B cell (primary cell): ENCODE data around the gene ASCL1. TPM values are rescaled to one million over a fixed set of nuclear protein-coding genes. Genes with fewer than 3 reads are reported as not detected.

Experiments
- ATAC-seq: fragments of 200-7000 bp; cut with Tn5 transposase; one replicate; pipeline ENCODE4 v1.10.0; 2021; ENCODE audit warnings: low read depth, mild to moderate bottlenecking, moderate number of reproducible peaks, moderate library complexity
- CTCF ChIA-PET: fragments of 350-600 bp; sonication (Branson Sonifier 250); formaldehyde crosslinking; loops from one replicate; lab custom pipeline; 2021; ENCODE audit warnings: antibody characterized with exemption, inconsistent platforms; lab: Charles Lee
- POLR2A ChIA-PET: fragments of 350-600 bp; sonication (Branson Sonifier 250); formaldehyde crosslinking; loops from one replicate; lab custom pipeline; 2021; ENCODE audit warnings: antibody characterized with exemption; lab: Charles Lee
- DNase-seq: peaks from one replicate; pipeline ENCODE4 v3.0.0; 2013
- H2AFZ ChIP-seq: 2 replicates; pipeline ENCODE4 v1.6.1; 2012; ENCODE audit warnings: mild to moderate bottlenecking, low read depth, low read length; ENCODE audit not compliant: insufficient read depth, poor library complexity, severe bottlenecking
- H3K27ac ChIP-seq, 2 donors: 1 replicate in 1 of 2; 2 replicates in 1 of 2; pipeline ENCODE4 v1.5.1; 2012 to 2013; ENCODE audit warnings: low read length in 2 of 2, mild to moderate bottlenecking in 2 of 2, moderate library complexity in 1 of 2
- H3K27me3 ChIP-seq, 4 experiments: fragments of 200-600 bp in 1 of 4; sonication (generic) in 1 of 4; replicated peaks in 1 of 4; 1 replicate in 2 of 4; 2 replicates in 2 of 4; pipeline versions ENCODE4 v1.6.1 to v1.7.0; 2013 to 2016; ENCODE audit warnings: low read length in 3 of 4, mild to moderate bottlenecking in 2 of 4, mixed read lengths in 1 of 4, moderate library complexity in 1 of 4; ENCODE audit not compliant: insufficient read depth in 4 of 4, control insufficient read depth in 3 of 4; ENCODE audit errors: control extremely low read depth in 1 of 4
- H3K36me3 ChIP-seq, 2 experiments: replicated peaks in 1 of 2; 1 replicate in 1 of 2; 2 replicates in 1 of 2; pipeline versions ENCODE4 v1.6.1 to v1.7.1; 2013; ENCODE audit warnings: low read length in 1 of 2; ENCODE audit not compliant: insufficient read depth in 2 of 2, control insufficient read depth in 1 of 2; ENCODE audit errors: control extremely low read depth in 1 of 2, extremely low read depth in 1 of 2
- H3K4me1 ChIP-seq, 2 donors: fragments of 200-600 bp in 1 of 2; sonication (generic) in 1 of 2; 1 replicate in 1 of 2; 2 replicates in 1 of 2; pipeline versions ENCODE4 v1.5.1 to v1.6.1; 2013 to 2017; ENCODE audit warnings: low read length in 2 of 2; ENCODE audit not compliant: control insufficient read depth in 2 of 2, insufficient read depth in 2 of 2
- H3K4me2 ChIP-seq: replicated peaks from 2 replicates; pipeline ENCODE3; 2012; ENCODE audit warnings: mild to moderate bottlenecking, low read depth, low read length; ENCODE audit not compliant: poor library complexity, severe bottlenecking
- H3K4me3 ChIP-seq, 5 experiments: fragments of 200-600 bp in 1 of 5; sonication (generic) in 1 of 5; 1 replicate in 3 of 5; 2 replicates in 2 of 5; pipeline versions ENCODE4 v1.5.1 to v1.7.0; 2011 to 2016; ENCODE audit warnings: low read length in 4 of 5, mild to moderate bottlenecking in 4 of 5, low read depth in 2 of 5, control low read depth in 1 of 5, moderate library complexity in 1 of 5; ENCODE audit not compliant: insufficient read depth in 1 of 5; ENCODE audit errors: control extremely low read depth in 1 of 5, extremely low read depth in 1 of 5
- H3K79me2 ChIP-seq: fragments of 200-600 bp; sonication (generic); one replicate; pipeline ENCODE4 v1.6.0; 2016; ENCODE audit warnings: low read length; ENCODE audit not compliant: control insufficient read depth, insufficient read depth
- H3K9ac ChIP-seq: fragments of 200-600 bp; sonication (generic); 2 replicates; pipeline ENCODE4 v1.6.1; 2017; ENCODE audit warnings: mild to moderate bottlenecking, low read length, moderate library complexity
- H3K9me3 ChIP-seq, 3 donors: one replicate each; pipeline versions ENCODE4 v1.6.1 to v1.7.1; 2013; ENCODE audit warnings: low read length in 2 of 3; ENCODE audit not compliant: control insufficient read depth in 2 of 3, insufficient read depth in 1 of 3; ENCODE audit errors: control extremely low read depth in 1 of 3
- H4K20me1 ChIP-seq: 2 replicates; pipeline ENCODE4 v1.6.0; 2012; ENCODE audit warnings: mild to moderate bottlenecking, low read length; ENCODE audit not compliant: insufficient read depth, control insufficient read depth, poor library complexity, severe bottlenecking
- H3K27ac Mint-ChIP-seq: one replicate; pipeline ENCODE4 v1.8.0; 2021; ENCODE audit warnings: mixed read lengths
- H3K27me3 Mint-ChIP-seq: one replicate; pipeline ENCODE4 v1.8.0; 2021; ENCODE audit warnings: mixed read lengths
- H3K4me1 Mint-ChIP-seq: one replicate; pipeline ENCODE4 v1.8.0; 2021; ENCODE audit warnings: mixed read lengths
- H3K4me3 Mint-ChIP-seq: one replicate; pipeline ENCODE4 v1.8.0; 2021; ENCODE audit warnings: mixed read lengths
- H3K9me3 Mint-ChIP-seq: one replicate; pipeline ENCODE4 v1.8.0; 2022; ENCODE audit warnings: mixed read lengths; ENCODE audit not compliant: insufficient read depth
- EZH2 ChIP-seq: IDR thresholded peaks from 2 replicates; pipeline ENCODE4 v1.6.1; 2012; ENCODE audit warnings: borderline replicate concordance, low read depth, mild to moderate bottlenecking, moderate library complexity, low read length; ENCODE audit not compliant: insufficient read depth, poor library complexity, severe bottlenecking
- WGBS: methylation state at CpG from one replicate; pipeline ENCODE4 v1.1.5; 2013; ENCODE audit warnings: missing lambda C conversion rate; ENCODE audit not compliant: insufficient coverage; 5-methylcytosine and 5-hydroxymethylcytosine counted together
- intact Hi-C: fragments of 100-400 bp; cut with micrococcal nuclease; formaldehyde crosslinking; loops from one replicate; pipeline ENCODE4 v1.10.0; 2022
- polyA plus RNA-seq: library from polyadenylated mRNA; depleted of rRNA; stranded (reverse); fragments of >200 nt; gene quantifications from 2 replicates; pipeline ENCODE4 v1.2.3, GENCODE V29; 2012
- total RNA-seq, 2 donors: library from RNA; stranded (reverse); fragments of 120-200 nt in 1 of 2; gene quantifications; 1 replicate in 1 of 2; 2 replicates in 1 of 2; pipeline versions ENCODE4 v1.2.3 to v1.2.4, GENCODE V29; 2013 to 2022
- TF ChIP-seq, protein P1 (sequence below): fragments of 200-600 bp; IDR thresholded peaks from one replicate; pipeline ENCODE4 v1.8.0; 2022; ENCODE audit warnings: antibody characterized with exemption, mild to moderate bottlenecking

Gene ASCL1
- total and polyA plus RNA-seq, 2 donors (not counting 1 experiment from before 2014, with no cell fraction given) = not detected

DNA sequence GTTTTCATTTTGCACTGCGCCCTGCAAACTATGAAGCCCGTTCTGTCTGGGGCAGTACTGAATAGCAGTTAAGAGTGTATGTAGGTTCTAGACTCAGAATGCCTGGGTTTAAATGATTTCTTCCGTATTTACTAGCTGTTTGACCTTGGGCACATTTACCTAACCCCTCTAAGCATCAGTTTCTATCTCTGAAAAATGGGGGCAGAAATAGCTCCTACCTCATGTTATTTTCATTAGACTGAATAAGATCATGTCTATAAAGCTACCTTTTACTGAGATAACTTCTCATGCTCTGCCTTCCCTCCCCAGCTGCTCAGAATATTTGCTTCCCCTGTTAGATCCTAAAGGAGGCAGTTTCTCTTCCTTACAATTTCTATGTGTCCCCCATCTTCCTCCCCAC lies 46.2 kb upstream of the ASCL1 start:
- H3K4me3 ChIP-seq = no peak overlapping the region
- H3K79me2 ChIP-seq = no peaks in the 10 kb centered on the region
- Mint-ChIP-seq H3K9me3 (no peaks in the 10 kb centered on the region), H3K4me3 (no peak overlapping the region), H3K27me3 (peaks cover 23% of the 10 kb centered on the region), H3K27ac (no peak overlapping the region), H3K4me1 (no peaks in the 10 kb centered on the region)
- no peak for ATAC-seq
- H2AFZ ChIP-seq = no peak overlapping the region
- no peaks in the 10 kb centered on the region for H3K36me3 ChIP-seq
- H3K9ac ChIP-seq = no peak overlapping the region
- H3K4me2 ChIP-seq = no peak overlapping the region
- DNase-seq = no peak
- H4K20me1 ChIP-seq = no peaks in the 10 kb centered on the region
- WGBS = 93% methylated on average over 2 of the region's 3 CpGs
- POLR2A ChIA-PET = no interaction called here
- H3K9me3 ChIP-seq = no peaks in the 10 kb centered on the region
- no peak for TF ChIP-seq EZH2
- TF ChIP-seq, protein P1, sequence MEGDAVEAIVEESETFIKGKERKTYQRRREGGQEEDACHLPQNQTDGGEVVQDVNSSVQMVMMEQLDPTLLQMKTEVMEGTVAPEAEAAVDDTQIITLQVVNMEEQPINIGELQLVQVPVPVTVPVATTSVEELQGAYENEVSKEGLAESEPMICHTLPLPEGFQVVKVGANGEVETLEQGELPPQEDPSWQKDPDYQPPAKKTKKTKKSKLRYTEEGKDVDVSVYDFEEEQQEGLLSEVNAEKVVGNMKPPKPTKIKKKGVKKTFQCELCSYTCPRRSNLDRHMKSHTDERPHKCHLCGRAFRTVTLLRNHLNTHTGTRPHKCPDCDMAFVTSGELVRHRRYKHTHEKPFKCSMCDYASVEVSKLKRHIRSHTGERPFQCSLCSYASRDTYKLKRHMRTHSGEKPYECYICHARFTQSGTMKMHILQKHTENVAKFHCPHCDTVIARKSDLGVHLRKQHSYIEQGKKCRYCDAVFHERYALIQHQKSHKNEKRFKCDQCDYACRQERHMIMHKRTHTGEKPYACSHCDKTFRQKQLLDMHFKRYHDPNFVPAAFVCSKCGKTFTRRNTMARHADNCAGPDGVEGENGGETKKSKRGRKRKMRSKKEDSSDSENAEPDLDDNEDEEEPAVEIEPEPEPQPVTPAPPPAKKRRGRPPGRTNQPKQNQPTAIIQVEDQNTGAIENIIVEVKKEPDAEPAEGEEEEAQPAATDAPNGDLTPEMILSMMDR = no peak
- H3K27me3 ChIP-seq = peaks cover 0 to 3% (median 0%) of the 10 kb centered on the region in 4 experiments
- no peak overlapping the region for H3K27ac ChIP-seq
- intact Hi-C loops = no loop called here
- no peaks in the 10 kb centered on the region for H3K4me1 ChIP-seq
- CTCF ChIA-PET = interaction anchor here (3.7 kb wide), 1 partner anchor 28 kb away, joined by 17 read pairs; no protein-coding TSS in a partner anchor

DNA sequence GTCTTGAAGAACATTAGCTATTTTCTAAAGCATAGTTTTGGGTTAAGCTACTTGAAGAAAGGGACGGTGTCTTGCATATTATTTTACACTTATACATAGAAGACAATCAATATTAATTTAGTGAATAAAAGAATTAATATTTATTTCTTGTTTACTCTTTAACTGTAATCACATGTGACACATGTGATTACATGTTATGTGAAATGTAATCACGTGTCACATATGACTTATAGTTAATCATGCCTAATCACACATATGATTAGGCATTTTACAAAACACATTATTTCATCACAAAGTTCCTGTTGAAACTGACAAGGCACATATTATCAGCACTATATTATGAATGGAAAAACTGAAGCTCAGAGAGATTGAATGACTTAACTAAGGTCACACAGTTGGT lies 45.2 kb upstream of the ASCL1 start:
- no peak overlapping the region for H3K4me2 ChIP-seq

More for the DNA sequence above, 45.2 kb upstream of the ASCL1 start:
- no CpG with 5 or more reads among the region's 2 CpGs for WGBS
- Mint-ChIP-seq H3K4me1 (peaks cover 2% of the 10 kb centered on the region), H3K9me3 (no peaks in the 10 kb centered on the region), H3K27me3 (peaks cover 26% of the 10 kb centered on the region), H3K4me3 (no peak overlapping the region), H3K27ac (no peak overlapping the region)
- no peak overlapping the region for H3K27ac ChIP-seq
- DNase-seq (no peak), ATAC-seq (no peak)
- intact Hi-C loops = no loop called here
- no peak overlapping the region for H2AFZ ChIP-seq
- CTCF ChIA-PET = interaction anchor here (3.7 kb wide), 1 partner anchor 29 kb away, joined by 17 read pairs; no protein-coding TSS in a partner anchor
- H3K36me3 ChIP-seq = no peaks in the 10 kb centered on the region
- H3K79me2 ChIP-seq = no peaks in the 10 kb centered on the region
- H4K20me1 ChIP-seq = no peaks in the 10 kb centered on the region
- no peak overlapping the region for H3K9ac ChIP-seq
- no peaks in the 10 kb centered on the region for H3K9me3 ChIP-seq
- H3K4me1 ChIP-seq = peaks cover 5% of the 10 kb centered on the region in 2 donors
- H3K4me3 ChIP-seq = no peak overlapping the region
- TF ChIP-seq EZH2 = no peak
- TF ChIP-seq, protein P1 = no peak
- peaks cover 0 to 11% (median 4%) of the 10 kb centered on the region in 4 experiments for H3K27me3 ChIP-seq
- POLR2A ChIA-PET = no interaction called here
